Mucosa of rectum (tissue), 2 donors: ENCODE measurements around the gene RBM43.
"Not testable (repeated sequence)": the region's sequence is repeated elsewhere in the genome, so short reads cannot be mapped to it uniquely, and the experiment has no call there.

Source experiments
- H3K27ac ChIP-seq, 2 donors: one replicate each; pipeline ENCODE4 v1.7.0; 2013; ENCODE audit warnings: inconsistent platforms in 2 of 2, low read depth in 2 of 2, low read length in 2 of 2
- H3K27me3 ChIP-seq, 2 donors: one replicate each; pipeline ENCODE4 v1.7.0; 2013; ENCODE audit warnings: low read length in 2 of 2; ENCODE audit not compliant: control insufficient read depth in 2 of 2, insufficient read depth in 2 of 2
- H3K36me3 ChIP-seq, 2 donors: one replicate each; pipeline ENCODE4 v1.7.0; 2013; ENCODE audit warnings: low read length in 2 of 2; ENCODE audit not compliant: control insufficient read depth in 2 of 2, insufficient read depth in 2 of 2
- H3K4me1 ChIP-seq, 2 donors: one replicate each; pipeline ENCODE4 v1.7.0; 2013; ENCODE audit warnings: low read length in 2 of 2, mild to moderate bottlenecking in 1 of 2; ENCODE audit not compliant: control insufficient read depth in 2 of 2, insufficient read depth in 2 of 2
- H3K4me3 ChIP-seq, 2 donors: one replicate each; pipeline ENCODE4 v1.7.0; 2013; ENCODE audit warnings: low read length in 2 of 2
- H3K9ac ChIP-seq, 2 donors: one replicate each; pipeline ENCODE4 v1.7.0; 2013; ENCODE audit warnings: low read length in 2 of 2, low read depth in 1 of 2, mild to moderate bottlenecking in 1 of 2
- H3K9me3 ChIP-seq, 2 donors: one replicate each; pipeline ENCODE4 v1.7.0; 2013; ENCODE audit warnings: low read length in 2 of 2; ENCODE audit not compliant: control insufficient read depth in 2 of 2
- donor health status: healthy.
- donor health status: Normal muscosa, but diverticular disease.

Gene RBM43

GRCh38 chr2:151251012-151251411 is 10.7 kb downstream of the RBM43 start:
- H3K36me3 ChIP-seq: peaks cover 10 to 23% of the 10 kb centered on the region in 2 donors
- H3K9ac ChIP-seq: no peak overlapping the region
- peaks cover 0 to 4% of the 10 kb centered on the region in 2 donors for H3K9me3 ChIP-seq
- no peak overlapping the region for H3K4me3 ChIP-seq
- H3K27me3 ChIP-seq: no peaks in the 10 kb centered on the region
- H3K27ac ChIP-seq: no peak overlapping the region
- no peaks in the 10 kb centered on the region for H3K4me1 ChIP-seq

DNA sequence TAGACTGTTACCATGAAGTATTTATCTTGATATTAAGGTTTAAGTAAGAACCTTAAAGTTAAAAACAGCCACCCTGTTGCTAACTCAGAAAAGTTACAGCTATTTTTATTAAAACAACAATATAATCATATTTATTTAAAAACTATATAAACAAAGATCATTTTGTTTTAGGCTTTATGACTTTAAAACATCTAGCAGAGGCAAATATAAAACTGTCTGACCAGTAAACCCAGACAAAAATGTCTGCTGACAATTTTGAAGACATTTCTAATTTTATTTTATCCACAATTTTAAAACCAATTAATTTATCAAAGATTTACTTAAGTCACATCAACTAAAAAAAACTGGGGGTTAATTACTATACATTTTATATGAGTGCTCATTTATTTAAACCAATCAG is 14.2 kb downstream of the RBM43 start:
- Histone ChIP-seq H3K27ac (no peak overlapping the region), H3K9ac (no peak overlapping the region), H3K4me3 (no peak overlapping the region), H3K4me1 (no peaks in the 10 kb centered on the region), H3K36me3 (peaks cover 10 to 20% of the 10 kb centered on the region in 2 donors), H3K9me3 (peaks cover 0 to 4% of the 10 kb centered on the region in 2 donors), H3K27me3 (no peaks in the 10 kb centered on the region)

GRCh38 chr2:151246152-151246551 is 15.5 kb downstream of the RBM43 start:
- Histone ChIP-seq H3K27ac (no peak overlapping the region), H3K9me3 (peaks cover 0 to 4% of the 10 kb centered on the region in 2 donors), H3K9ac (no peak overlapping the region), H3K4me1 (no peaks in the 10 kb centered on the region), H3K27me3 (no peaks in the 10 kb centered on the region), H3K36me3 (peaks cover 8 to 14% of the 10 kb centered on the region in 2 donors), H3K4me3 (no peak overlapping the region)

DNA sequence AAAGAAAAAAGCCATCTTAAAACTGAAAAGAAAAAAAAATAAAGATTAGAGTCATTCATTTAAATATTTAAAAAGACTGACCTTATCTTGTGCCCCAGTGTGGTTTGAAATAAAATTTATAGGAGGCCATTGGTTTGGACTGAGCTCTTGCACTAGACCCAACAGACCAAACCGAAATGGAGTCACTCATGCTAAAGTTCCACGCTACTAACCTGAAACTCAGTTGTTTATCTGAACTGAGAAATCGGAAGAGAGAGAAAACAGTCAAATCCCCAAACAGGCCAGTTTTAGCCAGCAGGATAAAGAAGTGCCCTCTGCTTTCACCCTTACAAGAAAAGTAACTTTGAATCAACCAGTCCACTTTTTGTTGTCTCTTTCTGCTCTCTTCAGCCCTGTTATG is 18.2 kb downstream of the RBM43 start:
- Histone ChIP-seq H3K9me3 (peaks cover 0 to 4% of the 10 kb centered on the region in 2 donors), H3K36me3 (no peaks in the 10 kb centered on the region), H3K4me1 (no peaks in the 10 kb centered on the region), H3K9ac (no peak overlapping the region), H3K27me3 (no peaks in the 10 kb centered on the region), H3K4me3 (no peak overlapping the region), H3K27ac (no peak overlapping the region)

GRCh38 chr2:151241224-151241623 is 20.4 kb downstream of the RBM43 start:
- H3K4me3 ChIP-seq: no peak overlapping the region
- no peaks in the 10 kb centered on the region for H3K36me3 ChIP-seq
- no peak overlapping the region for H3K27ac ChIP-seq
- no peaks in the 10 kb centered on the region for H3K27me3 ChIP-seq
- no peaks in the 10 kb centered on the region for H3K9me3 ChIP-seq
- H3K4me1 ChIP-seq: no peaks in the 10 kb centered on the region
- no peak overlapping the region for H3K9ac ChIP-seq

DNA sequence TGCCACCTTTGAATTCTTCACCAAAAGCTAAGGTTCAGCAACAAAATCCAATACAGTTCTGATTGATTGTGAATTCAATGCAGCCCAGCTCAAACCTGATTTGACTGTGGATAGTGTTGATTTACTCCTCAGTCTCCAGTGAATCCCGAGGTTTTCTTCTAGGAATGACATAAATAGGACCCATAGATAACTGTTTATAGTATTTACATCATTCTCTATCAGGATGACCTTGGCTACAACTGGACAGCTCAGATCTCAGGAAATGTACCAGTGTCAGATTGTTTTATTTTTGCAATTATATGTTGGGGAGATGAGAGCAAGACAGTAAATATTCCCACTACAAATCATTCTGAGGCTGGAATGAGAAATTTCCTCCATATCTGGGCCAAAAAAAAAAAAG is 21.2 kb downstream of the RBM43 start:
- H3K4me1 ChIP-seq: no peaks in the 10 kb centered on the region
- no peaks in the 10 kb centered on the region for H3K27me3 ChIP-seq
- H3K27ac ChIP-seq: no peak overlapping the region
- H3K9me3 ChIP-seq: no peaks in the 10 kb centered on the region
- no peak overlapping the region for H3K4me3 ChIP-seq
- H3K36me3 ChIP-seq: no peaks in the 10 kb centered on the region
- H3K9ac ChIP-seq: no peak overlapping the region

- Histone ChIP-seq H3K9me3 (no peaks in the 10 kb centered on the region), H3K4me1 (no peaks in the 10 kb centered on the region), H3K4me3 (no peak overlapping the region), H3K36me3 (no peaks in the 10 kb centered on the region), H3K27ac (no peak overlapping the region), H3K9ac (no peak overlapping the region), H3K27me3 (no peaks in the 10 kb centered on the region)
Measured at GRCh38 chr2:151239624-151240023, 22.0 kb downstream of the RBM43 start.

DNA sequence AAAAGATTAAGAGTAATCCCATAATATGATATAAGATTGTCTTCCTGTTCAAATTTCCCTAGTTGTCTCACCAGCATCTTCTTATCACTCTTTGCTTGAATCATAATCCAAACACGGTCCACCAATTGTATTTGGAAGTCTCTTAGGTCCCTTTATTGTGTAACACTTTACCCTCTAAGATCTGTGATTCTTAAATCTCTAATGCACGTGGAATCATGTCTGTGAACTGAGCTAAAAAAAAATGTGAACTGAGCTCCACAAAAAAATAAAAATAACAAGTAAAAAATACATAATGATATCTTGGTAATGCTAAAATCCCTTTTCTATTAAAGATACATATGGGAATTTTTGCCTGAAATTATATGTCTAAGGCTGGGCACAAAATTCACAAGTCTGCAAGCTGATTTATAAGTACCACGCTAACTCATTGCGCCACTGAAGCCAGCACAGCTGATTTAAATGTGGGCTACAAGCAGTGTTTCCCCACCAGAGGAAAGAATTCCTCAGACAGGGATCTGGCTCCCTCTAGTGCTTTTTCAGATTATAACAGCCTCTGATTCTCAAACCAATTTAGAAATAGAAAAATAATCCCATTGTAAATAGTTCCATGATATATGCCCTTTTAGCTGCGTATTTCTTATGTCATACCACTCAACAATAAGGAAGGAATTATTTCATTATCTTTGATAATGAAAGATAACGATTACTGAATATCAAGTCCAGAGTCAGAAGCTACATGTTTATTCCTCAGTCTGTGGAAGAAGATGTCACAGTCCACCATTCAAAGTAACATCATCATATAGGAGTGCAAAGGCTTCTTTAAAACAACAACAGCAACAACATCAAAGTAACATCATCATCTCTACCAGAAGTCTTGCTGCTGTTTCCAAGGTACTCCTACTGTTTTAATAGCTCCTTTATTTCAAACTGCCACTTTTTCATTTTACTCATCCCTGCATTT is 22.9 kb downstream of the RBM43 start:
- H3K4me1 ChIP-seq: no peaks in the 10 kb centered on the region
- H3K36me3 ChIP-seq: no peaks in the 10 kb centered on the region
- no peaks in the 10 kb centered on the region for H3K27me3 ChIP-seq
- H3K9me3 ChIP-seq: no peaks in the 10 kb centered on the region
- H3K9ac ChIP-seq: no peak overlapping the region
- H3K4me3 ChIP-seq: no peak overlapping the region
- H3K27ac ChIP-seq: no peak overlapping the region

DNA sequence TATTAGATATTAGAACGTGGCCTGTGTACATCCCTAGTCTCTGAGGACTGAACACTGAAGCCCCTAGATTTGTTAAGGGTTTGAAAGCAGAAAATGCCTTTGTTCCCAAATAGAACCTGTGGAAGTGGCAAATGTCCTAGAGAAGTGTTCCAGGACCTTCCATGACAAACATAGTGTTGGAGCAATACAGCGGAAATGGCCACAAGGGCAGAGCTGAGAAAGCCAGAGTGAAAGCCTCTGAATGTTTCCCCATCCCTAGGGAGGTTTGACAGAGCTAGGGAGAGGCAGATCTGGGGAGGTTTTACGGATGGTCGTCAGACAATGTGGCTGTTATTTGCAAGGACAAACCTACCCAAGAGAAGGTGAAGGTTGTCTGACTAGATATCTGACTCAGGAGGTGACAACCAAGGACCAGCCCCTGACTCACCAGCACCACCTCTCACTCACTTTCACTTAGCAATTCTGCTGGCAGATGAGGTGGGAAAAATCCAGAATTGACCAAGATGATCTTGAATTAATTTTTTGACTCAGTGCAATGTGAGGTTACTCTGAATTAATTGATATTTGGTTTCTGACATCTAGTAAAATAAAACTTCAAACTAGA is 24.1 kb downstream of the RBM43 start:
- no peak overlapping the region for H3K27ac ChIP-seq
- no peak overlapping the region for H3K9ac ChIP-seq
- no peaks in the 10 kb centered on the region for H3K27me3 ChIP-seq
- H3K4me3 ChIP-seq: no peak overlapping the region
- no peaks in the 10 kb centered on the region for H3K36me3 ChIP-seq
- H3K4me1 ChIP-seq: no peaks in the 10 kb centered on the region
- no peaks in the 10 kb centered on the region for H3K9me3 ChIP-seq

DNA sequence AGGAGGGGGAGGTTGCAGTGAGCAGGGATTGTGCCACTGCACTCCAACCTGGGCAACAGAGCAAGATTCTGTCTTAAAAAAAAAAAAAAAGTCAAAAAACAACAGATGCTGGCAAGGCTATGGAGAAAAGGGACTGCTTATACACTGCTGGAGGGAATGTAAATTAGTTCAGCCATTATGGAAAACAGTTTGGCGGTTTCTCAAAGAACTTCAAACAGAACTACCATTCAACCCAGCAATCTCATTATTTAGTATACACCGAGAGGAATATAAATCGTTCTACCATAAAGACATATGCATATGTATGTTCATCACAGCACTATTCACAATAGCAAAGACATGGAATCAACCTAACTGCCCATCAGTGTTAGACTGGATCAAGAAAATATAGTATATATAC is 27.9 kb downstream of the RBM43 start:
- H3K27ac ChIP-seq, H3K4me1 ChIP-seq, H3K27me3 ChIP-seq, H3K4me3 ChIP-seq, H3K36me3 ChIP-seq, H3K9me3 ChIP-seq, H3K9ac ChIP-seq: not testable (repeated sequence)
